Neural progenitor cell (in vitro differentiated cells): ENCODE results near the gene CCDC178.

Source experiments
- EZH2phosphoT487 ChIP-seq: fragments of 200-600 bp; sonication (generic); IDR thresholded peaks from 2 replicates; pipeline ENCODE4 v1.6.1; 2017; ENCODE audit warnings: antibody characterized with exemption
- TF ChIP-seq, protein P1 (sequence below): fragments of 200-600 bp; sonication (generic); IDR thresholded peaks from 2 replicates; pipeline ENCODE4 v1.5.1; 2017; ENCODE audit warnings: antibody characterized with exemption, mild to moderate bottlenecking

DNA sequence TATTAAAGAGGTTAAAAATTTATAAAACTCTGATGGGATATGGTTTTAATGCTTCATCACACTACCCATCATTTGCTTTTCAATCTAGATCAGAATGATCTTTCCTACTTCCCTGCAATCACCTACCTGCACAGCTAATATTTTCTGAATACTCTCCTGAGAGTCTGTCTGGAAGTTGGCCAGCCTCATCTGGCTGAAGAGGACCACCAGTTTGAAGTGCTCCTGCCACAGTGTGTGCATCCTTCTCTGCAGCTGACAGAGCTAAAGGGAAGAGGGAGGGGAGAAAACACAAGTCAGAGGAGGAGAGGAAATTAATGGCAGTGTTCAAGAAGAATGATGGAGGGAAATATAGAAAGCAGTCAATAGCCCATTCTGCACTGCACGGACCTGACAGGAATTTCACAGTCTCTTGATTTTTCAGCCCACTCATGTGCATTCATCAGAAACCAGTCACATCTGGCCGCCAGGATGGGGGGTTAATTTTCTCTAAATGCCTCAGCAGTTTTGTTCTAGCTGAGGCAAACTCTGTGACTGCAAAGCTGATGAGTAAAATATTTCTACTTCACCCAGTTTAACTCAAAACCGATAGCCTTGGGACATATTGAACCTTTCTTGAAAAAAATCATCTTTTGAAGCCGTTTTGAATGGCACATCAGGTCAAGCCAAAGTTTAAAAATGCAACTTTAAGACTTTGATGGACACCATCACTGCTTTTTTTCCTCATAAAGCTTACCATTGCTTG is 465.9 kb downstream of the CCDC178 start:
- no peak for TF ChIP-seq EZH2phosphoT487
- TF ChIP-seq, protein P1, sequence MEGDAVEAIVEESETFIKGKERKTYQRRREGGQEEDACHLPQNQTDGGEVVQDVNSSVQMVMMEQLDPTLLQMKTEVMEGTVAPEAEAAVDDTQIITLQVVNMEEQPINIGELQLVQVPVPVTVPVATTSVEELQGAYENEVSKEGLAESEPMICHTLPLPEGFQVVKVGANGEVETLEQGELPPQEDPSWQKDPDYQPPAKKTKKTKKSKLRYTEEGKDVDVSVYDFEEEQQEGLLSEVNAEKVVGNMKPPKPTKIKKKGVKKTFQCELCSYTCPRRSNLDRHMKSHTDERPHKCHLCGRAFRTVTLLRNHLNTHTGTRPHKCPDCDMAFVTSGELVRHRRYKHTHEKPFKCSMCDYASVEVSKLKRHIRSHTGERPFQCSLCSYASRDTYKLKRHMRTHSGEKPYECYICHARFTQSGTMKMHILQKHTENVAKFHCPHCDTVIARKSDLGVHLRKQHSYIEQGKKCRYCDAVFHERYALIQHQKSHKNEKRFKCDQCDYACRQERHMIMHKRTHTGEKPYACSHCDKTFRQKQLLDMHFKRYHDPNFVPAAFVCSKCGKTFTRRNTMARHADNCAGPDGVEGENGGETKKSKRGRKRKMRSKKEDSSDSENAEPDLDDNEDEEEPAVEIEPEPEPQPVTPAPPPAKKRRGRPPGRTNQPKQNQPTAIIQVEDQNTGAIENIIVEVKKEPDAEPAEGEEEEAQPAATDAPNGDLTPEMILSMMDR: no peak
